Endothelial cell of umbilical vein (primary cell): ENCODE results near the gene NPTN.

ENCODE experiments used
- CTCF ChIP-seq, 2 donors: IDR thresholded peaks; 1 replicate in 1 of 2; 2 replicates in 1 of 2; pipeline ENCODE4 v1.5.1; 2011; ENCODE audit warnings: low read length in 2 of 2, mild to moderate bottlenecking in 2 of 2, moderate library complexity in 2 of 2, control low read depth in 1 of 2, inconsistent platforms in 1 of 2, low read depth in 1 of 2; ENCODE audit not compliant: insufficient read depth in 1 of 2; ENCODE audit errors: extremely low read depth in 1 of 2
- EZH2 ChIP-seq: IDR thresholded peaks from 2 replicates; pipeline ENCODE4 v1.6.1; 2012; ENCODE audit warnings: borderline replicate concordance, low read depth, mild to moderate bottlenecking, moderate library complexity, low read length, inconsistent platforms; ENCODE audit not compliant: severe bottlenecking
- FOS ChIP-seq: IDR thresholded peaks from 2 replicates; pipeline ENCODE4 v1.6.1; 2011; ENCODE audit warnings: mild to moderate bottlenecking, low read length, moderate library complexity, borderline replicate concordance; ENCODE audit not compliant: insufficient read depth
- GATA2 ChIP-seq: IDR thresholded peaks from 2 replicates; pipeline ENCODE4 v1.7.0; 2011; ENCODE audit warnings: low read depth, mild to moderate bottlenecking, moderate library complexity, mixed read lengths, low read length; ENCODE audit not compliant: insufficient read length, insufficient read depth
- MYC ChIP-seq: IDR thresholded peaks from one replicate; pipeline ENCODE4 v1.6.1; 2011; ENCODE audit warnings: mild to moderate bottlenecking, low read depth, low read length
- POLR2A ChIP-seq: IDR thresholded peaks from 2 replicates; pipeline ENCODE4 v1.6.1; 2012; ENCODE audit warnings: low read depth, mild to moderate bottlenecking, control low read depth, low read length
- POLR2AphosphoS5 ChIP-seq: IDR thresholded peaks from 2 replicates; pipeline ENCODE4 v1.6.1; 2012; ENCODE audit warnings: low read depth, mild to moderate bottlenecking, control low read depth, low read length, moderate library complexity; ENCODE audit not compliant: insufficient read depth
- TF ChIP-seq, protein P1 (sequence below): IDR thresholded peaks from 2 replicates; pipeline ENCODE4 v1.6.1; 2011; ENCODE audit not compliant: insufficient read depth, insufficient read length

GRCh38 chr15:73578026-73578425, 55.2 kb downstream of the NPTN start:
- TF ChIP-seq POLR2A, result no peak
- no peak for TF ChIP-seq CTCF (IDR thresholded peaks at IDR 0.05; ENCODE audit: extremely low read depth in 1 of 2, insufficient read depth in 1 of 2, low read depth in 1 of 2, low read length in 2 of 2)
- TF ChIP-seq FOS, result no peak
- no peak for TF ChIP-seq MYC
- TF ChIP-seq, protein P1, sequence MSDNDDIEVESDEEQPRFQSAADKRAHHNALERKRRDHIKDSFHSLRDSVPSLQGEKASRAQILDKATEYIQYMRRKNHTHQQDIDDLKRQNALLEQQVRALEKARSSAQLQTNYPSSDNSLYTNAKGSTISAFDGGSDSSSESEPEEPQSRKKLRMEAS, result no peak
- TF ChIP-seq EZH2, result no peak
- TF ChIP-seq GATA2, result no peak
- no peak for TF ChIP-seq POLR2AphosphoS5
